Measurements from ENCODE around the gene MTMR1. TPM values are rescaled to one million over a fixed set of nuclear protein-coding genes. Genes with fewer than 3 reads are reported as not detected.

Gene MTMR1
- polyA plus RNA-seq, 1 donor from 2014 or later: 34.7 TPM

GRCh38 chrX:150702966-150703694 lies 9.9 kb downstream of the MTMR1 start:
- H3K9ac ChIP-seq (ENCODE audit: low read length): no peak overlapping the region
- no peaks in the 10 kb centered on the region for H3K9me2 ChIP-seq (ENCODE audit: insufficient read depth, low read length)
- H3K4me3 ChIP-seq (ENCODE audit: low read length): no peak overlapping the region
- H3K36me3 ChIP-seq (ENCODE audit: insufficient read depth, low read length): no peaks in the 10 kb centered on the region
- no peaks in the 10 kb centered on the region for H4K20me1 ChIP-seq (ENCODE audit: insufficient read depth)
- no peaks in the 10 kb centered on the region for H3K79me2 ChIP-seq (replicated peaks; ENCODE audit: insufficient read depth, low read length)
- H3K9me3 ChIP-seq (ENCODE audit: low read length): no peaks in the 10 kb centered on the region
- no peaks in the 10 kb centered on the region for H3K27me3 ChIP-seq (ENCODE audit: insufficient read depth, low read depth, low read length)
- no peak overlapping the region for H3K4me2 ChIP-seq (ENCODE audit: low read length)
- no peak overlapping the region for H3K27ac ChIP-seq (ENCODE audit: low read length)
- no peak overlapping the region for H2AFZ ChIP-seq (ENCODE audit: low read depth, low read length)
- no peak for TF ChIP-seq POLR2AphosphoS5 (IDR thresholded peaks at IDR 0.05)
- TF ChIP-seq REST (IDR thresholded peaks at IDR 0.05; ENCODE audit: borderline replicate concordance): no peak
- TF ChIP-seq EP300 (conservative IDR thresholded peaks at IDR 0.05; ENCODE audit: poor library complexity, severe bottlenecking): no peak
- no peak for TF ChIP-seq RAD21 (conservative IDR thresholded peaks at IDR 0.05)
- TF ChIP-seq CTCF (IDR thresholded peaks at IDR 0.05; ENCODE audit: poor library complexity, severe bottlenecking): no peak
- no peak for TF ChIP-seq MXI1 (conservative IDR thresholded peaks at IDR 0.05; ENCODE audit: poor library complexity, severe bottlenecking)
- H3F3A ChIP-seq (ENCODE audit: insufficient read depth, low read length, poor library complexity, severe bottlenecking): no peaks in the 10 kb centered on the region

GRCh38 chrX:150703695-150703974 lies 10.4 kb downstream of the MTMR1 start:
- Histone ChIP-seq H3K9me3 (ENCODE audit: low read length) (no peaks in the 10 kb centered on the region), H3K9me2 (ENCODE audit: insufficient read depth, low read length) (no peaks in the 10 kb centered on the region), H3F3A (ENCODE audit: insufficient read depth, low read length, poor library complexity, severe bottlenecking) (no peaks in the 10 kb centered on the region), H3K4me2 (ENCODE audit: low read length) (no peak overlapping the region), H2AFZ (ENCODE audit: low read depth, low read length) (no peak overlapping the region), H3K36me3 (ENCODE audit: insufficient read depth, low read length) (no peaks in the 10 kb centered on the region), H3K9ac (ENCODE audit: low read length) (no peak overlapping the region), H3K79me2 (replicated peaks; ENCODE audit: insufficient read depth, low read length) (no peaks in the 10 kb centered on the region), H3K27ac (ENCODE audit: low read length) (no peak overlapping the region), H4K20me1 (ENCODE audit: insufficient read depth) (no peaks in the 10 kb centered on the region), H3K4me3 (ENCODE audit: low read length) (no peak overlapping the region), H3K27me3 (ENCODE audit: insufficient read depth, low read depth, low read length) (no peaks in the 10 kb centered on the region)
- TF ChIP-seq EP300 (conservative IDR thresholded peaks at IDR 0.05; ENCODE audit: poor library complexity, severe bottlenecking) (no peak), POLR2AphosphoS5 (IDR thresholded peaks at IDR 0.05) (no peak), TAF1 (IDR thresholded peaks at IDR 0.05; ENCODE audit: low read depth) (no peak), EZH2 (IDR thresholded peaks at IDR 0.05; ENCODE audit: borderline replicate concordance, insufficient read depth, low read length, poor library complexity, severe bottlenecking) (no peak)

Measured in neural cell (in vitro differentiated cells).